NCI-H1092 (cell line): Measurements from ENCODE around the gene FMOD.

Source experiments
- DNase-seq: peaks from one replicate; lab custom pipeline; 2025; lab: John Stamatoyannopoulos, UW

The FMOD gene

GRCh38 chr1:203361945-203362719 is 11.2 kb upstream of the FMOD start:
- DNase-seq: peak; percentile 73

- no peak for DNase-seq
Observed at GRCh38 chr1:203360547-203361185, 9.7 kb upstream of the FMOD start.

- DNase-seq: no peak
Observed at GRCh38 chr1:203359010-203359571, 8.2 kb upstream of the FMOD start.

DNA sequence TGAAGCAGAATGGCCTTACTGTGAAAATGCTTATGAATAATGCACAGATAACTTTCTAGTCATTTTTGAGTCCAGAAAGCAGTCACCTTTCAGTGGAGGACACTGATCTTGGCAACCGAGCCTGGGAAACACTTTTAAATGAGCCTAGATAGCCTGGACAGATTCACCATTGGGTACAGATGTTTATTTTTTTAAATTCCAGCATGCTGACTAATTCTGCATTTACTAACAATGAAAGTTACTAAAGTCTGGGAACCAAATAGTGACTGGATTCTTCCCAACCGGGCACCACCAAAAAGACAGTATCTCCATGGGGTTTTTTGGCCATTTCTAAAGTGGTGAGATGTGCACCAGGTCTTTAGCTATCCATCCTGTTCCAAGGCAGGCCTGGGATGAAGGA is 3.3 kb upstream of the FMOD start:
- DNase-seq: no peak

DNA sequence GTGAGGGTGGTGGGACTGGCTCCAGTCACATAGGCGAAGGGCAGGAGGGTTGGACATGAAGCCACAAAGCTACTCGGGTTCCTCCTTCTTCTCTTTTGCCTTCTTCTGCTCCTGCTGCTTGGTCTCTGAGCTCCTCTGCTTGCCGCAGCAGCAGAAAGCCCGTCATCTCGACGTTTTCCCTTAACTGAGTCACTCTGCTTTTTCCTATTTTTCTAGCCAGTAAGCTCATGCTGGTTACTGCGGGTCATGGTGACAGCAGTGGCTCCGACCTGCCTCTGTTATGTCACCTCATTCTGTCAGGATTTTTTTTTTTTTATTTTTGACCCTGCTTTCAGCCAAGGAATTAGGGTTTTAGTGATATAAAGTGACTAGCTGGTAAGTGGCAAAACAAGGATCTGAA is 2.6 kb upstream of the FMOD start:
- no peak for DNase-seq

DNA sequence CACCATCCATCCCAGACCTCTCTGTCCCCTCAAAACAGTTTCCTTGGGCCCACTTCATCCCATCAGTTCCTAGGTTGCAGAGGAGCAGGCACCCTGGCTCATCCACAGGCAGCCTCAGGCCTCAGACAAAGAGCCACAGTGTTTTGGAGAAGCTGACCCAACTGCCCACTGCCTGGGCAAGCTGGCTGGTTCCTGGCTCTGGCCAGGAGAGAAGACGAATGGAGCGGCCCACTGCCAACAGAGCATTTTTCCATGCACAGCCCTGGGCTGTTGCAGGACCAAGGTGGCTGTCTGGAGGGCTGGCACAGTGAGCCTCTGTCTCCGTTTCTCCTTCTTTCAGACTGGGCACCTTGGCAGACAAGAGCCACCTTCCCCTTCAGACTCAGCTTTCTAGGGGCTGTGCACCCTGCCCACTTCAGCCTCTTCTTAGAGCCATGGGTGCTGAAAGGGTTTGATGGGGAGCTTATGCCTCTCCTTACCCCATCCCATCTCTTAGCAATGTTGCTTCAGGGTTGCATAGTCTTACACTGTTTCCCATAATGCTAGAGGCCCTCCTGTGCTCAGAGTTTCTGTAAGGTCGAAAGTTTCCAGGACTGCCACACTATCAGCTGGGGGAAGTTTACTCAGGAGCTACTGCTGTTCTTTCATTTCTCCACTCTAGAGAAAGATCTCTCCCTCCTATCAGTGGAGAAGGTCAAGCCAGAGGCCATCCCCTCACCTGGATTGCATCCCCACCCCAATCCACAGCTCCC is 973 bp downstream of the FMOD start:
- no peak for DNase-seq

GRCh38 chr1:203349166-203349565 is 1.8 kb downstream of the FMOD start:
- DNase-seq: no peak

DNA sequence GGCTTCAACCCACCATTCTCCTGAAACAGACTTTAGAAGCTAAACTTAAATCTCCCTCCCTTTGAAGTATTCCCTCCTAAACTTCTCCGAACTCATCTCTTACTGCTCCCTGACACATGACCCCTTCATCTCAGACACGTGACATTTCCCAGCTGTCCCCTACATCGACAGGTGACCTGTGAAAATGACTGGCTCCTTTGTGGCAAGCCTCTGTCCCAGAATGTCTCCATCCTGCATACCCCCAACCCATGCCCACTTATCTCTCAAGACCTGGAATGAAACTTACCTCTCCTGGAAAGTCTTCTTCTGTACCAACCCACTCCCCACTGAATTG is 4.2 kb downstream of the FMOD start:
- DNase-seq: no peak

GRCh38 chr1:203346060-203346768 is 4.7 kb downstream of the FMOD start:
- no peak for DNase-seq

GRCh38 chr1:203343956-203344754 is 6.8 kb downstream of the FMOD start:
- DNase-seq: no peak

GRCh38 chr1:203342192-203342940 is 8.6 kb downstream of the FMOD start:
- peak; percentile 28 for DNase-seq

DNA sequence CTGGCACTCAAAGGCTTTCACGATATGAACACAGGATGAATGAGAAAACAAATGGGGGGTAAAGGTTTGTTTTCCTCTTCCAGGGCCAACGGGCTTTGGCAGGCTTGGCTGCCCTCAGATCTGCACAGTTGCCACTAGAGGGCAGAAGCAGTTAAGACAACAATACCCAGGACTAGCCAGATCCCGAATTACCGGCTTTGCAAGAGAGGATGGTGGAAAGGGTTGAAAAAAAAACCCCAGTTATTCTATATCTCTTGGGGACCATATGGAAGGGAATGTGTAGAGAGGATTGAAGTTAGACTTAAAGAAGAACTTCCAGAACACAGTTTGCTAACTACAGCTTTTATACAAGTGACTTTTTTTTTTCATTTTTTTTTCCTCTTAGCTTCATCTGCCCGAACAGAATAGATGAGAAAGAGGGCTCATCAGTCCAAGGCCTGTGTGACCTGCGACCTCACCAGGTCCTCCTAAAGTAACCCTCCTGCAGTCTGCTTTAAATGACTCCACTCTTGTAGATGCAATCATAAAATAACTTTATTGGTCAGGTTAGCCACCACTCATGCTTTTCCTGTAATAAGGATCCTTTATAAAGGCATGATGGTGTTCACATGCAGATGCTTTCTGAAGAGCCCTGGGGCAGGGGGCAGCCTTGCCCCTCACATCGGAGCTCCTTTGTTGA is 10.7 kb downstream of the FMOD start:
- peak; percentile 88 for DNase-seq

DNA sequence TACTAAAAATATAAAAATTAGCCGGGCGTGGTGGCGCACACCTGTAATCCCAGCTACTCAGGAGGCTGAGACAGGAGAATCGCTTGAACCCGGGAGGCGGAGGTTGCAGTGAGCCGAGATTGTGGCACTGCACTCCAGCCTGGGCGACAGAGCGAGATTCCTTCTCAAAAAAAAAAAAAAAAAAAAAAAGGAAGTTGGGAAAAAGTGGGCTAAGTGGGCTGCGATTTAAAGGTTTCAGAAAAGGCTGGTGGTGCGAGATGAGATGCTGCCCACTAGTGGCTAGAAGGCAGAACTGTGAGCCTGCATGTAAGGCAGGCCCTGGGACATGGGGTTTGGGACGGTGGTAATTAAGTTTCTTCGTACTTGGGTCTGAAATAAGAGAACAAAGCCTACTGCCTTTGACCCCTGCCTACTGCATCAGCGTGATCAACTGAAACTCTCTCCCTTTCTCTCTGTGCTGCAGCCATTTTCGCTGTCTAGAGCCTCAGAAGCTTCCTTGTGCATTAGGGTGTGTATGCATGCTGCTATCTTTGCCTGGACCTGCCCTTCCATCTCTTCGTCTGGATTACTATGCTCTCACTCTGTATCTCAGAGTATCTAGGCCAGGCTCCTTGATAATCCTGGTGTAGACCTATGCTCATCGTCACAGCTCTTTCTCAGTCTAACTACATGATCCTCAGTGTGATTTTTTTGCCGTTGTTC is 12.4 kb downstream of the FMOD start:
- DNase-seq: peak; percentile 60

DNA sequence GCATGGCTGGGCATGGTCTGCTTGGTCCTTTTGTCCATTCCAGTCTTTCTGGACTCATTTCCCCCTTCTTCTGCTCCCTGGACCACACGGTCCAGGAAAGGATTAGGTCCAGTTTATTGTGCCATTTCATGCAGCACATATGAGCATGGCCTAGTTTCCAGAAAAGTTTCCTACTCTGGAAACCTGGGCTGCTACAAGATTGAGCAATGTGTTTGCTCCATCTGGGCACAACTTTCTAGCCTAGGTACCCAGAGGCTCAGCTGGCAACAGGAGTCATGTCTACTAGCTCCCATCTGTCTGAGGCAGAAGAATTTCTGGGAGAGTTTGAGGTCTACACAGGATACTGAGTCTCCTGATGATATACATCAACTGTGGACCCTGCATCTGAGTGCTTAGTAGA is 14.8 kb downstream of the FMOD start:
- DNase-seq: no peak

DNA sequence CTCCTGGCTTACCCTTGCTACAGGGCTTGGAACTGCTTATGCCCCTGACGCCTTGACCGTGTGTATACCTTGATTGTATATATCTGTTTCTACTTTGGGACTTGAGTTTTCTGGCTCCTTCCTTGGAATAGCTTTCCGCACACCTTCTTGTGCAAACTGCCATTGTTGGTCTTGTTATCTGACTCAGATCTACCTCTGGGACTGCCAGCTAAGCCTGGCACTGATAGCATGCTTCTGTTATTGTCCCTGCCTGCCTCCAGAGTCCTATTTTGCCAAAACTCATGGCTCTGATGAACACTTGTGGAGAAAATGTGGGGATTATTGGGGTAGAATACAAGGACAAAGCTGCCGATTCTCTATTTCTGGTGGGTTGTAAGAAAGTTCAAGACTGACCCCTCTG is 15.4 kb downstream of the FMOD start:
- DNase-seq: no peak

- DNase-seq: no peak
Observed at GRCh38 chr1:203331224-203331623, 19.7 kb downstream of the FMOD start.

DNA sequence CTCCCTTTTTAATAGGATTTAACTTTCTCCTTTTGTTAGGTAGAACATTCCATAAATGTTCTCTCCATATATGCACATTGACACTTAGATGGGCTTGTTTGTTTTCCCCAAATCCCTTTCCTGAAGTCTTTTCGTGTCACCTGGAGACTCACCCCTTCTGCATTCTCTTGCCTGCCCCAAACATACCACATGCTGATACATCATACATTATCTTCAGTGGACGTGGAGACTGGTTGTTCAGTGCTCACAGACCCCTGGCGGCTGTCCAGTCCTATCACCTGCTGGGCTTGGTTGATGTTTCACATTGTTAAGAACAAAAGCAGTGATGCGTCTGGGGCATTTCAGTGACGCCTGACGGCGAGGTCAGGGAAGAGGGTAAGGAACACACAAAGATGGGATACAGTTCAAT is 22.2 kb downstream of the FMOD start:
- DNase-seq: peak; percentile 91

DNA sequence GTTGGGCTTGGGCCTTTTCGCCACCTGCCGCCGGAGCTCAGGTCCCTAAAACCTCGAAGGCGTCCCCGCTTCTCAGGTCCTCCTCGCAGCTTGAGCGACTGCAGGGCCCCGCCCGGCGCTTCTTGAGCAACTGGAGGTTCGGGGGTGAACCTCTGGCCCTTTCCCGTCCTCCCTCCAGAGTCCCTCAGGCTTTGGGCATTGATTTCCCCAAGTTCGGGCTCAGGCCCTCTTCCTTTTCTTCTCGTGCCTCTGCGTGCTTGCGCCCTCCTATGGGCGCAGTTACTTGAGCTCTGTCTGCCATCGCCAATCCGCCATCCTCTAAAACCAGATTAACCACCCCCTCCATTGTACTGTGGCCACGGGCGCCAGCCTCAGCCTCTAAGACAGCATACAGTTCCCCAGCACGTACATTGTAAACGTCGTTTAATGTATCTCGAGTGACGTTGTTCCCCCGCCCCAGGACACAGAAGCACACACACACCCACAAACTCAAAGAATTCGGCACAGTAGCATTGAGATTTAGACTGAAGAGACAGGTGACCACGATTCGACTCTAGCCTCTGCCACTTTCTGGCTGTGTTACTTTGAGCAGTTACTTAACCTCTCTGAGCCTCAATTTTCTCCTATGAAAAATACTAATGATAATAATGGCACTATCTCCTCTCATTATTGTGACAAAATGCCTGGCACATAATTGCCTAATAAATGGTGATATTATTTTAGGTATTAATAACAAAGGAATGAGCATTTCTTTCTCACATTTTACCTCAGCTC is 23.1 kb downstream of the FMOD start:
- DNase-seq: peak; percentile 79
